ELF-1 (cell line): Measurements from ENCODE around the gene SCO2.

Source experiments
- DNase-seq: peaks from one replicate; pipeline ENCODE4 v3.0.0-alpha.2; 2016; ENCODE audit warnings: low read depth, low spot score

The SCO2 gene

GRCh38 chr22:50481440-50482106 lies 43.8 kb downstream of the SCO2 start, which contains the start of gene ADM2:
TSS of gene ADM2 (plus strand) at chr22:50481543. CDS start at chr22:50481848, 305 bp downstream.
- peak; percentile 65 for DNase-seq

- no peak for DNase-seq
Measured at GRCh38 chr22:50481045-50481439, 44.4 kb downstream of the SCO2 start.

- DNase-seq: no peak
Measured at GRCh38 chr22:50479721-50480120, 45.7 kb downstream of the SCO2 start.

GRCh38 chr22:50477923-50478322 lies 47.5 kb downstream of the SCO2 start:
- peak; percentile 58 for DNase-seq

- no peak for DNase-seq
Measured at GRCh38 chr22:50476868-50477267, 48.5 kb downstream of the SCO2 start.

GRCh38 chr22:50475652-50476002 lies 49.8 kb downstream of the SCO2 start:
- DNase-seq: no peak

- peak; percentile 93 for DNase-seq
Measured at GRCh38 chr22:50474710-50475651, 50.4 kb downstream of the SCO2 start, which contains the start of gene SBF1. TSS of gene SBF1 (minus strand) at chr22:50475035. CDS start at chr22:50474840, 195 bp downstream.

- DNase-seq: peak; percentile 47
Measured at GRCh38 chr22:50473855-50474671, 51.3 kb downstream of the SCO2 start.
